Colonic mucosa (tissue), 4 donors: Measurements from ENCODE around the gene HAUS7. TPM values are rescaled to one million over a fixed set of nuclear protein-coding genes. Genes with fewer than 3 reads are reported as not detected.

Source experiments
- DNase-seq: peaks from one replicate; pipeline ENCODE4 v3.0.0-alpha.2; 2020
- H3K27ac ChIP-seq: fragments of 200-600 bp; one replicate; pipeline ENCODE4 v1.8.0; 2021
- H3K27me3 ChIP-seq: fragments of 200-600 bp; one replicate; pipeline ENCODE4 v1.8.0; 2021
- H3K36me3 ChIP-seq: fragments of 200-600 bp; one replicate; pipeline ENCODE4 v1.8.0; 2021
- H3K4me1 ChIP-seq: fragments of 200-600 bp; one replicate; pipeline ENCODE4 v1.8.0; 2021; ENCODE audit warnings: mild to moderate bottlenecking
- H3K4me3 ChIP-seq: fragments of 200-600 bp; one replicate; pipeline ENCODE4 v1.8.0; 2021
- H3K9ac ChIP-seq, 2 donors: one replicate each; pipeline ENCODE4 v1.7.0; 2013; ENCODE audit warnings: control low read depth in 2 of 2, low read depth in 2 of 2, low read length in 2 of 2
- H3K9me3 ChIP-seq: fragments of 200-600 bp; one replicate; pipeline ENCODE4 v1.8.0; 2021
- intact Hi-C: fragments of 100-400 bp; cut with DNase I; formaldehyde crosslinking; loops from one replicate; pipeline ENCODE4 v1.14.1; 2022
- total RNA-seq, 2 donors: library from RNA; stranded (reverse); fragmentation: NEBNext Ultra II Directional in 1 of 2; extraction: Animal tissue kit (Norgen Biotek cat#: 25700) in 1 of 2; gene quantifications; one replicate each; pipeline ENCODE4 v1.2.1, GENCODE V29; 2021
- TF ChIP-seq, protein P1 (sequence below): fragments of 200-600 bp; IDR thresholded peaks from one replicate; pipeline ENCODE4 v1.8.0; 2022; ENCODE audit warnings: antibody characterized with exemption, mild to moderate bottlenecking
- donor health status: healthy.
- donor health status: DM: no; HTN: no; CAD: no.
- donor health status: DM: no; HTN: no; CAD: no.

The HAUS7 gene
- total RNA-seq, 2 donors from 2014 or later = 18.9 to 47.8 TPM

DNA sequence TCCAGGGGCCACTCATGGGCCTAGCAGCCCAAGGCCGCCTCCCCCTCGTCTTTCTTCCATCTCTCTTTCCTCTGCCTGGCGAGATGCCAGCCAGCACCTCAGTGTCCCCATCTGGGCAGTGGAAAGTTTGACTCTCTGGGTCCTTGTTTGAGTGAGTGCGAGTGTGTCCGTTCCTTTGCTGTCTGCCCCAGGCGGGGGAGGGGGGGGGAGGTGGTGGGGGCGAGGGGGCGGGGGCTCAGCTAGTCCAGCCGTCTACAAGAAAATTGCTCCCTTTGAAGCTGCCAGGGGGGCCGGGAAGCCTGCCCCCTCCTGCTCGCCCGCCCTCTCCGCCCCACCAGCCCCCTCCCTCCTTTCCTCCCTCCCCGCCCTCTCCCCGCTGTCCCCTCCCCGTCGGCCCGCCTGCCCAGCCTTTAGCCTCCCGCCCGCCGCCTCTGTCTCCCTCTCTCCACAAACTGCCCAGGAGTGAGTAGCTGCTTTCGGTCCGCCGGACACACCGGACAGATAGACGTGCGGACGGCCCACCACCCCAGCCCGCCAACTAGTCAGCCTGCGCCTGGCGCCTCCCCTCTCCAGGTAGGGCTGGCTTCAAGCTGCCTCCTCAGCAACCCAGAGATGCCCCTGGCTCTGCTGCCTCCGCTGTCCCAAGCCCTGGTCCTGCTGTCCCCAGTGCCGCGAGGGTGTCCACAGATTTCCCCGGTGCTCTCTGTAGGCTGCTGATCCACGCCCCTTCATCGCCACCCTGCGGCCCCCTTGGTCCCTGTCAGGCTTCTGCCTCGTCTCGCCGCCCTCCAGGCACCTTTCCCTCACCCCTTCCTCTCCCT lies 24.4 kb upstream of the HAUS7 start, which contains the start of gene BGN:
Gene BGN (plus strand): TSS at position 440 of the 821 bp plus-strand sequence. CDS start 9,652 bp downstream, outside the sequence.
- Histone ChIP-seq H3K9me3 (no peaks in the 10 kb centered on the region), H3K27me3 (no peaks in the 10 kb centered on the region), H3K36me3 (no peaks in the 10 kb centered on the region), H3K27ac (no peak within 1 kb of the TSS), H3K4me1 (no peaks in the 10 kb centered on the region), H3K9ac (no peak within 1 kb of the TSS), H3K4me3 (no peak within 1 kb of the TSS)
- TF ChIP-seq, protein P1, sequence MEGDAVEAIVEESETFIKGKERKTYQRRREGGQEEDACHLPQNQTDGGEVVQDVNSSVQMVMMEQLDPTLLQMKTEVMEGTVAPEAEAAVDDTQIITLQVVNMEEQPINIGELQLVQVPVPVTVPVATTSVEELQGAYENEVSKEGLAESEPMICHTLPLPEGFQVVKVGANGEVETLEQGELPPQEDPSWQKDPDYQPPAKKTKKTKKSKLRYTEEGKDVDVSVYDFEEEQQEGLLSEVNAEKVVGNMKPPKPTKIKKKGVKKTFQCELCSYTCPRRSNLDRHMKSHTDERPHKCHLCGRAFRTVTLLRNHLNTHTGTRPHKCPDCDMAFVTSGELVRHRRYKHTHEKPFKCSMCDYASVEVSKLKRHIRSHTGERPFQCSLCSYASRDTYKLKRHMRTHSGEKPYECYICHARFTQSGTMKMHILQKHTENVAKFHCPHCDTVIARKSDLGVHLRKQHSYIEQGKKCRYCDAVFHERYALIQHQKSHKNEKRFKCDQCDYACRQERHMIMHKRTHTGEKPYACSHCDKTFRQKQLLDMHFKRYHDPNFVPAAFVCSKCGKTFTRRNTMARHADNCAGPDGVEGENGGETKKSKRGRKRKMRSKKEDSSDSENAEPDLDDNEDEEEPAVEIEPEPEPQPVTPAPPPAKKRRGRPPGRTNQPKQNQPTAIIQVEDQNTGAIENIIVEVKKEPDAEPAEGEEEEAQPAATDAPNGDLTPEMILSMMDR = no peak
- DNase-seq = no peak
- intact Hi-C loops = no loop called here

DNA sequence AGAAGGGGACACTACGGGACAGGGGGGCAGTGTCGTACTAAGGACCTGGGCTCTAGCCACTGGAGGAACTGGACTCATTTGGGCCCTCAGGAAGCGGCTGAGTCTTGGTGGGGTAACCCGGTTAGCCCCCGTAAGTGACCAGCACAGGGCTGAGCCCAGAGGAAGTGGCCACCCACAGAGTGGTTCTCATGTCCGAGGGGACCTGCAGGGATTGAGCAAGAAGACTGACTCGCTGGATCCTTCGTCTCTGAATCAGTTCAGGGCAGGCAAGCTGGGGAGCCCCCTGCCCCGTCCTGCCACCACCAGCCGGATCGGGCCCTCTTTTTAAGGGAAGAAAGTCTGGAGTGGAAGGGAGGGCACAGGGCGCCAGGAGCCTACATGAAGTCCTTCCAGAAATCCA lies 23.7 kb upstream of the HAUS7 start:
- H3K36me3 ChIP-seq = no peaks in the 10 kb centered on the region
- H3K27me3 ChIP-seq = no peaks in the 10 kb centered on the region
- no peak for DNase-seq
- no peaks in the 10 kb centered on the region for H3K9me3 ChIP-seq
- no peak overlapping the region for H3K27ac ChIP-seq
- no peaks in the 10 kb centered on the region for H3K4me1 ChIP-seq
- intact Hi-C loops = no loop called here
- H3K4me3 ChIP-seq = no peak overlapping the region
- H3K9ac ChIP-seq = no peak overlapping the region
- TF ChIP-seq, protein P1 = no peak

GRCh38 chrX:153493085-153493484 lies 22.7 kb upstream of the HAUS7 start:
- H3K36me3 ChIP-seq = no peaks in the 10 kb centered on the region
- H3K4me1 ChIP-seq = no peaks in the 10 kb centered on the region
- intact Hi-C loops = no loop called here
- no peaks in the 10 kb centered on the region for H3K9me3 ChIP-seq
- no peak overlapping the region for H3K27ac ChIP-seq
- no peak overlapping the region for H3K9ac ChIP-seq
- H3K4me3 ChIP-seq = no peak overlapping the region
- H3K27me3 ChIP-seq = no peaks in the 10 kb centered on the region
- DNase-seq = no peak
- TF ChIP-seq, protein P1 = no peak

DNA sequence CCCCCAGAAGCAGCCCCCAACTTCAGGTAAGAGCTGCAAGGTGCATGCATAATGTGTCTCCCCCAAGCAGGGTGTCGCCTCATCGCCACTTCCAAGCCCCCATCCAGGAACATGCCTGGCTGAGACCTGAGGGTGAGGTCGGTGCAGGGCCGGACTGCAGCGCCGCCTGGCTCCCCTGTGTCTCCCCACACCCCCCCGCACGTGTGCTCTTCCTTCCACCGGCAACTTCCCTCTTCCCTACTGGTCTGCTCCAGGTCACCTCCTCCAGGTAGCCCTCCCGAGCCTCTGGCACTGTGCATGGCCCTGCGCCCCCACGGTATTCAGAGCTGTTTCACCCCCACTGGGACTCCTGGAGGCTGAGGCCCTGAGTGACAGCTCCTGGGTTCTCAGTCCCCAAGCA lies 22.2 kb upstream of the HAUS7 start:
- no peak overlapping the region for H3K27ac ChIP-seq

DNA sequence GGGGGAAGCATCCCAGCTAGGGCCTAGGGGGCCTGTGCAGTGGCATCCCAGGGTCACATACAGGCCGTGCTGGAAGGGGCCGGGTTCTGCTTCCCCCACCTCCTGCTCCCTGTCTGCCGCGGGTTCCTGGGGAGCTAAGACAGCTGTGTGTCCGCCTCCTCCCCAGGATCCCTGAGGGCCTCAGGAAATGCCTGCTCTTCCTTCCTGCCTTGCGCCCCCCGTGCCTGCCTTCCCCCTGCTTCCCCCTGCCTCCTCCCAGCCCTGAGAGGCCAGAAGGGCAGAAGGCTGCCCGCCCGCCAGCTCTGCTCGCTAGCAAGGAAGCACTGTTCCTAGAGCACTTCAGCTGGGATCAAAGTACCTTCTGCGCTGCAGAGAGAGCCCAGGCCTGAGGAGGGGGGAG lies 21.5 kb upstream of the HAUS7 start:
- H3K9ac ChIP-seq = no peak overlapping the region
- H3K36me3 ChIP-seq = no peaks in the 10 kb centered on the region
- intact Hi-C loops = no loop called here
- TF ChIP-seq, protein P1 = no peak
- no peaks in the 10 kb centered on the region for H3K4me1 ChIP-seq
- H3K27ac ChIP-seq = no peak overlapping the region
- no peaks in the 10 kb centered on the region for H3K9me3 ChIP-seq
- H3K4me3 ChIP-seq = no peak overlapping the region
- H3K27me3 ChIP-seq = no peaks in the 10 kb centered on the region
- DNase-seq = no peak

More for the DNA sequence above, 22.2 kb upstream of the HAUS7 start:
- H3K9ac ChIP-seq = no peak overlapping the region
- DNase-seq = no peak
- intact Hi-C loops = no loop called here
- H3K27me3 ChIP-seq = no peaks in the 10 kb centered on the region
- H3K4me3 ChIP-seq = no peak overlapping the region
- TF ChIP-seq, protein P1 = no peak
- H3K9me3 ChIP-seq = no peaks in the 10 kb centered on the region
- H3K36me3 ChIP-seq = no peaks in the 10 kb centered on the region
- no peaks in the 10 kb centered on the region for H3K4me1 ChIP-seq
